Raji (cell line): Measurements from ENCODE around the gene CD38.

Experiments used
- POLR2A ChIP-seq: IDR thresholded peaks from 2 replicates; pipeline ENCODE4 v1.6.1; 2011; ENCODE audit warnings: low read depth, low read length, control low read depth; ENCODE audit not compliant: insufficient read depth

Gene CD38

DNA sequence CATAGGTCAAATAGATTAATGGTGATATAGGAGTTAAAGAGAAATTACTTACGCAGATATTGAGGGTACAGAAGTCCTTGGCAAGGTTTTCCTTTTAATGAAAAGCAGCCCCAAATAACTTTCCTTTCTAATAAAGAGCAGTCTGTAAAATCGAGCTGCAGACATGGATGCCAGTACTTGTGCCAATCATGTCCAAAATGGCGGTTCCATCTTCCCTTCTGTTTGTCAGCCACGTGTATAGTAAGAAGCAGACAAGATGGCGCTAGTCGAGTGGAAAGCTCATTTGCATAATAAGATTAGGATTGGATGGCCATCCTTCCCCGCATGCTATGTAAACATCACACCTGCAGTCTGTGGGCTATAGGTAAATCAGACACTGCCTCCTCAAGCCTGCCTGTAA is 92.0 kb downstream of the CD38 start:
- no peak for TF ChIP-seq POLR2A

DNA sequence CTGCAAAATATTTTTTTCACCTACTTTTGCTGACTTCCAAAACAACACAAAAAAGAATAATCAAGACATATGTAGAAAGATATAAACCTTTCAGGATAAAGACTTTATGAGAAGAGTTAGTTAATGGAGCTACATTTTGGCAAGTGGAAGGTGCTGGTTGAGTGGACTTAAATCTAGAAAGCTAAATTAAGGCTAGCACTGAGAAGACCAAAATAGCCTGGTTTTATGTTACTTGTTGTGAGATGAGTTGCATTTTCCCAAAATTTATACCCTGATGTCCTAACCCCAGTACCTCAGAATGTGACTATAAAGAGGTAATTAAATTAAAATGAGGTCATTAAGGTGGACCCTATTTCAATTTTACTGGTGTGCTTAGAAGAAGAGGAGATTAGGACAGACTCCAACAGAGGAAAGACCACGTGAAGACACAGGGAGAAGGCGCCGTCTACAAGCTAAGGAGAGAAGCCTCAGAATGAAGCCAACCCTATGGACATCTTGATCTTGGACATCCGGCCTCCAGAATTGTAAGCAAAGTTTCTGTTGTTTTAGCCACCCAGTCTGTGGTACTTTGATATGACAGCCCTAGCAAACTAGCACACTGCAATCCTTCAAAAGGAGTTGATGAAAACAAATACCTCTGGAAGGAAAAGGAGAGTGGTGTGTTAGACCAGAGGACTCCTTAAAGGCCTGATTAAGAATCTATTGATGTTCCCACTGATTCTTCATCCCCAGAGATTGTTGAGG is 93.0 kb downstream of the CD38 start:
- TF ChIP-seq POLR2A, result no peak

DNA sequence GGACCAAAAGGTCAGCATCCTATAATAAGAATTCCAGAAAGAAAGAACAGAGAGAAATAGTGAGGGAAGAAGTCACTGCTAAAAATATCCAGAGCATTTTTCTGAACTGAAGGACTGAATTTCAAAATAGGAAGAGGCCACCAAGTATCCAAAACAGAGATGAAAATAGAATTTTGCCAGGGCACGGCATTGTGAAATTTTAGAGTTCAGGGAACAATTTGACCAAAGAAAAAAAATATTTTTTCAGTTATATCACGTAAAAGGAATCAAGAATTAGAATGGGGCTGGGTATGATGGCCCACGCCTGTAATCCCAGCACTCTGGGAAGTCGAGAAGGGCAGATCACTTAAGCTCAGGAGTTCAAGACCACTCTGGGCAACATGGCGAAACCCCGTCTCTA is 95.0 kb downstream of the CD38 start:
- no peak for TF ChIP-seq POLR2A

DNA sequence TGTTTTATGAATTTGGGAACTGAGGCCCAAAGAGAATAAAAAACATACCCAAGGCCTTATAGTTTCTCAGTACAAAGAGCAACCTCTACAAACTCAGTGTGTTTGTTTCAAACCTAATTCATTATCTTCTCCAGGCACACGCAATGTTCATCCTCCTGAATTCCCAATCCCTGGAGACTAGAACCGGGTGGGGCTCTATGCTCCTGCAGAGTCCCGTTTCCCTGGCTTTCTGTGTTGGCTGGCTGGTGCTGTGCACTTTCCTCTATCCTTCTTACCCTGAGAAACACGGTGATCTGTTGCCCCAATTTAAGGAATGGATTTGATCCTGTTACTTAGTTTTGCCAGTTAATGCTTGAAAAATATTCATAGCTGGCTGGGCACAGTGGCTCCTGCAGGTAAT is 96.5 kb downstream of the CD38 start:
- no peak for TF ChIP-seq POLR2A

DNA sequence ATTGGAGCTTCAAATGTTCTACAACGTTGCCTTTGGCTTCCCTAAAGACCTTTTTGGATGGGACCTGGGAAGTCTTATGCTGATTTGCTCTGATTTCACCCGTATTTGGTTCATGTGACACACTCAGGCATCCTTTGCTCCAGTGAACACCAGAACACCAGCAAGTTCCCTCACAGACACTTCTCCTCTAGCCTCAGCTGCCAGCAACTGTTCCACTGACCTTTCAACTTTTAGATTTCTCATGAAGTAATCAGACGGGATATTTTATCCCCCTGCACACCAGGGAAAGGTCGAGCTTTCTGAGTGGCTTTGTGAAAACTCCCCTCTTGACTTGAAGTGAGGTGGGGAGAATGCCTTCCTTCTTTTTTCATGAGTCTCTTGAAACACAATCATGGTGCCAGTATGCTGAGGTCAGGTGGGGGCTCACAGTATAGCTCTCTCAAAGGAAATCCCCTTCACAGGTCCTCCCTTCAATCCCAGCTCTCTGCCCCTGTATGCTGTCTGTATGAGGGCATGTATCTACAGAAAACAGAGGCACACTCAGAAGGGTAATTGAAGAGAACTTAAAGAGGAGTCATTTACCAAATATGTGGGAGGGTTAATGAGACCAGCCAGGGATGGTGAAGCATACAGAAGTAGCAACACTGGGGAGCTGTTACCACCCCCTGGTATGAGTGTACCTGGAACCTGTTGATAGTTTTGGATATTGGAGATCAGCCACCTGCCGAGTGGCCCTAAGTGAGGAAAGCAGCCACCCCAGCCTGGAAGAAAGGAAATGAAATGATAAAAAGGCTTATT is 97.7 kb downstream of the CD38 start:
- no peak for TF ChIP-seq POLR2A

DNA sequence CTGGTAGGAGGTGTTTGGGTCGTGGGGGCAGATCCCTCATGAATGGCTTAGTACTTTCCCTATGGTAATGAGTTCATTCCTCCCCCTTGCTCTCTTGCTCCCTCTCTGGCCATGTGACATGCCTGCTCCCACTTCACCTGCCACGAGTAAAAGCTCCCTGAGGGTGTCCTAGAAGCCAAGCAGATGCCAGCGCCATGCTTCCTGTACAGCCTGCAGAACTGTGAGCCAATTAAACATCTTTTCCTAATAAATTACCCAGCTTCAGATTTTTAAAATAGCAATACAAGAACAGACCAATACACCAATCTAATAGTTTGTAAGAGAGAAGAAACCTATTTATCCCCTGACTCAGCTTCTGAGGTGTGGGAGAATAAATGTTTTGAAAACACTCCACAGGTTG is 99.9 kb downstream of the CD38 start:
- no peak for TF ChIP-seq POLR2A

DNA sequence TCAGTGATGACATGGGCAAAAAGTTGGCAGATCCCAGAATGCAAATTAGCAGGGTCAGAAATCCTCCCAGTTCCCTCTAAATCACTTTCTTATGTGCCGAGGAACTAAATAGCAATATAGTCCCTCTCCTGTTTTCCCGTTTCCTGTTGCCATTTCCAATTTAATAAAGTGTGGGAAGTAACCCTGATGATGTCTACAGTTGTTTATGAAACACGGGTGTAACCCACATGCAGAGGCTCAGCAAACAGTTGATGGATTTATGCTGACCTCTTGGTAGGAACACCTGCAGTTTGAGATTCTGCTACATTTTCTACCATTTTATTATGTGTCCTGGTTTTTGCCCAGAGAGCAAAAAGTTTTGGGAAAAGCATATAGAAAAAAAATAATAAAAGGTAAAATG is 103.7 kb downstream of the CD38 start:
- TF ChIP-seq POLR2A, result no peak

DNA sequence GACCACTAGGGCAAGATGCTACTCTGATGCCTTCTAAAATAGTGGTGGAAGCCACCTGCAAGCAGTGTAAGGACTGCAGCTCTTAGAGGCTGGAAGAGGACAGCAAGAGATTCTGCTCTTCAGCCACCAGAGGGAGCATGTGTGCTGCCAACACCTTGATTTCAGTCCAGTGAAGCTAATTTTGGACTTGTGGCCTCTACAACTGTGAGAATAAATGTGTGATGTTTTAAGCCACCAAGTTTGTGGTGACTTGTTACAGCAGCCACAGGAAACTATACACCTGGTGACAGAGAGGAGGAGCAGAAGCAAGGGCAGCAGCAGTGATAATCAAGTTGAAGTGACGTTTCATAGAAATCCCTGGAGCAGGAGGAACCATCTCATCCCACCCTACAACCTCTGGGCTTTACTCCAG is 104.6 kb downstream of the CD38 start:
- no peak for TF ChIP-seq POLR2A

DNA sequence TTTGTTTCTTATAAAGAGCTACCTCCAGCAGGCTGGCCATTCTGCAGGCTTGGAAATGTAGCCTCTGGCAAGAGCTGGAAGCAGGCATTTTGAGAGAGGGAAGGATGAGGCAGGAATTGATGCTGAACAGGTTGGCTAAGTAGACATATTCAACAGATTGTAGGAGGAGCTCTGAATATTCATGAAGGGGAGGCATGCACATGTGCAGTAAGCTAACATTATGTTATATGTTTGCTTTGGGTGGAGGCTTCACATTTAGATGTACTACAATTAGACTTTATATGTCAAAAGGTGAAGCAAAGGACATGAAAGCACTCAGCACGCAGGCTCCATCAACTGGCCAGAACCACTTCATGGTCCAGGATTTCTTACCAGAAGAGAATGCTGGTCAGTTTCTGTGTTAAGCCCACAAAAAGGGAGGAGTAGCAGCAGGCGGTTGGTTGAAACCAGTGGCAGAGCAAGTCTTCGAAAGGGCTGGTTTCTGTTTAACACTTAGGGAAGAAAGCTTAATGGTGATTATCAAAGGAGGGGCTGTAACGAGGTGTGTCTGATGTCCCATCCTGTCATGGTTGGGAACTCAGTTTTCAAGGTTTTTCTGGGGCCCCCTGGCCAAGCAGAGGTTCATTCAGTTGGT is 105.6 kb downstream of the CD38 start:
- TF ChIP-seq POLR2A, result no peak

DNA sequence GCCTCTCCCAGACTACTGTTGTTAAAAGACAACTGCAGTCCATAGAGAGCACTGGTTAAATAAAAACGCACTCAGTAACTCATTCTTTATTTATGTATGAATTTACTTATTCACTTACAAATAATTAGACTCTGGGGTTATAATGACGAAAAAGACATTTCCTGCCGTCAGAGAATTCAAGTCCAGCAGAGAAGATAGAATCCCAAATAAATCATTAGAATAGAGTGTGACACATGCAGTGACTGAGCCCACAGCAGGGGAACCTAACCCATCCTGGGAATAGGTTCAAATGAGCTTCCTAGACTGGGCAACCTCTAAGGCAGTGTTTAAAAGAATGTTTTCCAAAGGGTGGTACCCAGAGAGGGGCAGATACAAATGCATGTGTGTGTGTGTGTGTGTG is 106.5 kb downstream of the CD38 start:
- no peak for TF ChIP-seq POLR2A

DNA sequence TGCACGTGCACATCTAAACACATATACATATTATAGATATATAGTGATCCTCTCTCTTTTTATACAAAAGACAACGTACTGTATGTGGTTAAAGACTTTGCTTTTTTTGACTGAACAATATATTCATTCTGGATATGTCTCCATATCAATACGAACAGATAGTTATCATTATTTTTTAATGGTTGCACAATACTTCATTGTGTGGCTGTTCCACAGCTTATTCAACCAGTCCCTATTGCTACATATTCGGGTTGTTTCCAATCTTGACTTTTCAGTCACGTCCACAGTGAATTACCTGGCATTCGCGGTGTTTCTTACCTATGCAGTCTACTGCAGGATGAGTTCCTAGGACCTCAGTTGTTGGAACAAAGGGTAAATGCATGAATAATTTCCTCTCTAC is 107.3 kb downstream of the CD38 start:
- no peak for TF ChIP-seq POLR2A

DNA sequence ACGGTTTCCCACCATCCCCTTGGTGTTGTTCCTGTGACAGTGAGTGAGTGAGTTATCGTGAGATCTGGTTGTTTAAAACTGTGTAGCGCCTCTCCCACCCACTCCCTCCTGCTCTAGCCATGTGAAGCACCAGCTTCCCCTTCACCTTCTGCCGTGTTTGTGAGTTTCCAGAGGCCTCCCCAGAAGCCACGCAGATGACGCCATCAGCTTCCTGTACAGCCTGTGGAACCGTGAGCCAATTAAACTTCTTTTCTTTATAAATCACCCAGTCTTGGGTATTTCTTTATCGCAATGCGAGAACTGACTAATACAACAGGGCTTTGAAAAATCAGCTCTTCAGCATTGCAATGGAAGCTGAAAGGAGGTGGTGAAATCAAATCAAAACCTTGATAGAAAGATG is 110.4 kb downstream of the CD38 start:
- no peak for TF ChIP-seq POLR2A

DNA sequence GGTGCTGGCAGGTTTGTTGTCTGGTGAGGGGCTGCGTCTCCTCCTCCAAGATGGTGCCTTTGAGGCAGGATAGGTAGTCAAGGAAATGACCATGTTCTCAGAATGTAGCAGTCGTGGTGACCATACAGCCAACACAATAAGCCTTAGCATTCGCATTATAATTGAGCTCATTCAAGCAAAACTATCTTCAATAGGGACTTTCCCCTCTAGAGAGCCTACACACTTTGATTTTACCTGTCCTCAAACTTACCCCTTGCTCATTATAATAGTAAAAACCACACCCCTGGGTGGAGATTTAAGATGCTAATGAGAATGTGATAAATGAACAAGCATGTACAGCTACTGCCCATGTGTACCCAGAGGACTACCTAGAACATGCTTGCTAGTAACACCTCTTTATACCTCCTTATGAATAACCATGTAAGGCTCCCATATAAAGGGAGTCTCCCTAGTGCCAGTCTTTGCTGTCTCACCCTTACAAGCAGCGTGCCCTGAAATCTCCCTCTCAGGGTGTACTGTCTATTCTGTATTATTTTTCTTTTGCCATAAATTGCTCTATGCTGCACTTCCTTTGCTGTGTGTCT is 112.2 kb downstream of the CD38 start:
- TF ChIP-seq POLR2A, result no peak

DNA sequence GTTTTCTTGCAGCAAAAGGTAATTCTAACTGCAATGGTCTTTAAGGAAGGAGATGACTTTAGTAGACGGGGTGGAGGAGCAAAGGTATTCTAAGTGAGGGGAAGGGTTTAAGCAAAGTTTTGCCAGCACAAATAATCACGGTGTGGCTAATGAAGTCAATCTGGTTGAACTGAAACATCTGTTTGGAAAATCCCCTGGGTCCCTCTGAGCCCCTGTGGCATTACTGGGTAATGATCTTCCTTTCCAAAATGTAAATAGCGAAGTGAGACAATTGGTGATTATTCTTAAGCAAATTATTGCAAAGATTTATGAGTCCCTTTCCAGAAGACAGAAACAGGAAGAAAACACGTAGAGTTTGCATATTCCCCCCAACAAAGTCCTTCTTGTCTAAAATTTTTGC is 113.2 kb downstream of the CD38 start:
- TF ChIP-seq POLR2A, result no peak

DNA sequence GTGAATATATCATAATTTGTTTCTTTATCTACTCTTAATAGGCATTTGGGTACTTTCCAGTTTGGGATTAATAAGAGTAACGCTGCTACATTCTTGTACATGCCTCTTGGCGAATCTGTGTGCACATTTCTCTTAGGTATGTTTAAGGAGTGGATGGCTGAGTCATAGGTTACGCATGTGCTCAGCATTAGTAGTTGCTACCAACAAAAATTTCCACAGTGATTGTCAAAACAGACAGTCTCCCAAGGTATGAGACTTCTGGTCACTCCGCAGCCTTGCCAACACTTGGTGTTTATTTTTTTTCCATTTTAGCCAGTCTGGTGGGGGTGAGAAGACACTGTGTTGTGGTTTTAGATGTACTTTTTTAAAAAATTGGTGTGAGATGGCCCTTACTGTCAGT is 115.8 kb downstream of the CD38 start:
- TF ChIP-seq POLR2A, result no peak

DNA sequence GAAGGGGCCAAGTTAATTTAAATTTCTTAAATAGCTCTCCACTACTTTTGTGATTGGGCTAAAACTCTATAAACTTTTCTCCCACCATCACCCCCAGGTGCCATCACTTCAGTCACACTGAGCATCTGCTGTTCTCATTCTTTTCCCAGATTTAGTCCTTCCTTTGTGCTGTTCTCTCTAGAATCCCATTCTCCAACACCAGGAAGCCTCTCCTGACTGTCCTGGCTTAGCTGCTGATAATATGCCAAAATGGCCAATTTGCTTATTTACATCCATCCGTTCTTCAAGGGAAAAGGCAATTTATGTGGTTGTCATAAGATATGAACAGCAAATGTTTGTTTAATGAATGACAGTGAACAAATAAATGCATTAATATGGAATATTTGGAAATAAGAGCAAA is 116.3 kb downstream of the CD38 start:
- TF ChIP-seq POLR2A, result no peak
